GM18526 (cell line): ENCODE results near the gene MEDAG.

Source experiments
- POLR2A ChIP-seq: IDR thresholded peaks from 3 replicates; pipeline ENCODE4 v1.6.1; 2011; ENCODE audit not compliant: insufficient read length; ENCODE audit errors: extremely low read depth

The MEDAG gene

GRCh38 chr13:30882996-30883766, 22.9 kb upstream of the MEDAG start:
- TF ChIP-seq POLR2A = no peak

- no peak for TF ChIP-seq POLR2A
These were observed 21.5 kb upstream of the MEDAG start for GRCh38 chr13:30884543-30884942.

- no peak for TF ChIP-seq POLR2A
These were observed 16.8 kb upstream of the MEDAG start for GRCh38 chr13:30889196-30889690.

GRCh38 chr13:30892966-30893365, 13.1 kb upstream of the MEDAG start:
- TF ChIP-seq POLR2A = no peak

- no peak for TF ChIP-seq POLR2A
These were observed 10.3 kb upstream of the MEDAG start for GRCh38 chr13:30895773-30896172.

GRCh38 chr13:30898070-30898469, 8.0 kb upstream of the MEDAG start:
- TF ChIP-seq POLR2A = no peak

GRCh38 chr13:30898678-30899241, 7.3 kb upstream of the MEDAG start:
- no peak for TF ChIP-seq POLR2A

- TF ChIP-seq POLR2A = no peak
These were observed 5.6 kb upstream of the MEDAG start for GRCh38 chr13:30900436-30900835.

- no peak for TF ChIP-seq POLR2A
These were observed 4.9 kb upstream of the MEDAG start for GRCh38 chr13:30900952-30901749.

GRCh38 chr13:30904043-30904442, 2.0 kb upstream of the MEDAG start:
- no peak for TF ChIP-seq POLR2A

- TF ChIP-seq POLR2A = no peak
These were observed 460 bp downstream of the MEDAG start for GRCh38 chr13:30906411-30907051.

GRCh38 chr13:30907121-30907861, 1.2 kb downstream of the MEDAG start:
- TF ChIP-seq POLR2A = no peak

- no peak for TF ChIP-seq POLR2A
These were observed 2.4 kb downstream of the MEDAG start for GRCh38 chr13:30908416-30908980.

GRCh38 chr13:30910676-30911075, 4.6 kb downstream of the MEDAG start:
- no peak for TF ChIP-seq POLR2A

- no peak for TF ChIP-seq POLR2A
These were observed 9.8 kb downstream of the MEDAG start for GRCh38 chr13:30915691-30916541.
